ENCODE data around the gene ERC2. TPM values are rescaled to one million over a fixed set of nuclear protein-coding genes. Genes with fewer than 3 reads are reported as not detected.

The ERC2 gene
- total RNA-seq, 1 donor from 2014 or later, result not detected

- H3K36me3 Mint-ChIP-seq (ENCODE audit: low read depth), result no peaks in the 10 kb centered on the region
- H3K4me1 Mint-ChIP-seq, result no peaks in the 10 kb centered on the region
- no peaks in the 10 kb centered on the region for H3K27me3 Mint-ChIP-seq
- no peaks in the 10 kb centered on the region for H3K9me3 Mint-ChIP-seq
- no peak for DNase-seq
- H3K27ac Mint-ChIP-seq, result no peak overlapping the region
- intact Hi-C loops (cut with micrococcal nuclease), result no loop called here
- H3K4me3 Mint-ChIP-seq, result no peak overlapping the region
Measured at GRCh38 chr3:55725681-55726500, 742.4 kb downstream of the ERC2 start.

- no peak overlapping the region for H3K27ac Mint-ChIP-seq
- intact Hi-C loops (cut with micrococcal nuclease), result no loop called here
Measured at GRCh38 chr3:55724821-55725220, 743.4 kb downstream of the ERC2 start.

GRCh38 chr3:55724407-55724784, 743.9 kb downstream of the ERC2 start:
- Mint-ChIP-seq H3K4me3 (no peak overlapping the region), H3K4me1 (no peaks in the 10 kb centered on the region), H3K27ac (no peak overlapping the region), H3K36me3 (ENCODE audit: low read depth) (no peaks in the 10 kb centered on the region), H3K27me3 (no peaks in the 10 kb centered on the region), H3K9me3 (no peaks in the 10 kb centered on the region)
- no peak for DNase-seq
- intact Hi-C loops (cut with micrococcal nuclease), result no loop called here

More at GRCh38 chr3:55724821-55725220, 743.4 kb downstream of the ERC2 start:
- no peak overlapping the region for H3K4me3 Mint-ChIP-seq
- DNase-seq, result no peak
- no peaks in the 10 kb centered on the region for H3K9me3 Mint-ChIP-seq
- H3K4me1 Mint-ChIP-seq, result no peaks in the 10 kb centered on the region
- H3K27me3 Mint-ChIP-seq, result no peaks in the 10 kb centered on the region
- H3K36me3 Mint-ChIP-seq (ENCODE audit: low read depth), result no peaks in the 10 kb centered on the region

DNA sequence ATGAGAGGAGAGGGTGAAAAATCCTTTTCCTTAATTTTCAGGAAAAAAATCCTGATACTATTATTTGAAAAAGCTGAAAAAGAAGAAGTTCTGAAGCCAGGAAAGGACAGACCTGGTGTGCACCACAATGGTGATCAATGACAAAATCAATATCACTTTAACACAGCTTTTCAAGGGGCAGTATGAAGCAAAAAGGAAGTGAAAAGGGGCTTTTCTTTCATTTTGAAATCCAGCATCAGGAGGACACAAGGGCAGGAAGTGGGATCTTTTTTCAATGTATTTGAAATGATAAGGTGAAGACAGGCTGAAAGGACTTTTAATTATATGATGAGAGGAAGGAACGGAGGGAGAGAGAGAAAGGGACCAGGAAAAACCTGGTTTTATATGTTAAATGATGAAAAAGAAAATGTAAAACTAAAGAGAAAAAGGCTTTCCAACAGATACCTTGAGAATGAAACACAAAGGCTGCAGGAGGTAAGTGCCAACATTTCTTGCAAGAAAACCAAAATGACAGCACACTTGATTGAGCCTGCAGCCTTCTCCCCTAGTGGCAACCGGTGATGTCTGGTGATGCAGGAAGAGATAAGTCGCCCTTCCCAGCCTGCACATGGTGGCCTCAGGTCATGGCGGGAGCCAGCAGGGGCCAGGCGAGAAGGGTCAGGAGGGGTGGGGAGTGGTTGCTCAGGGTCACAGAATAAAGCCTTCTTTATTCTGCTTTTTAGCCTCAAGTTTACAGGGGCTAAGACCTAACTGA, 744.4 kb downstream of the ERC2 start:
- Mint-ChIP-seq H3K4me3 (no peak overlapping the region), H3K27ac (no peak overlapping the region), H3K9me3 (no peaks in the 10 kb centered on the region), H3K36me3 (ENCODE audit: low read depth) (no peaks in the 10 kb centered on the region), H3K27me3 (no peaks in the 10 kb centered on the region), H3K4me1 (no peaks in the 10 kb centered on the region)
- DNase-seq, result no peak
- intact Hi-C loops (cut with micrococcal nuclease), result no loop called here

DNA sequence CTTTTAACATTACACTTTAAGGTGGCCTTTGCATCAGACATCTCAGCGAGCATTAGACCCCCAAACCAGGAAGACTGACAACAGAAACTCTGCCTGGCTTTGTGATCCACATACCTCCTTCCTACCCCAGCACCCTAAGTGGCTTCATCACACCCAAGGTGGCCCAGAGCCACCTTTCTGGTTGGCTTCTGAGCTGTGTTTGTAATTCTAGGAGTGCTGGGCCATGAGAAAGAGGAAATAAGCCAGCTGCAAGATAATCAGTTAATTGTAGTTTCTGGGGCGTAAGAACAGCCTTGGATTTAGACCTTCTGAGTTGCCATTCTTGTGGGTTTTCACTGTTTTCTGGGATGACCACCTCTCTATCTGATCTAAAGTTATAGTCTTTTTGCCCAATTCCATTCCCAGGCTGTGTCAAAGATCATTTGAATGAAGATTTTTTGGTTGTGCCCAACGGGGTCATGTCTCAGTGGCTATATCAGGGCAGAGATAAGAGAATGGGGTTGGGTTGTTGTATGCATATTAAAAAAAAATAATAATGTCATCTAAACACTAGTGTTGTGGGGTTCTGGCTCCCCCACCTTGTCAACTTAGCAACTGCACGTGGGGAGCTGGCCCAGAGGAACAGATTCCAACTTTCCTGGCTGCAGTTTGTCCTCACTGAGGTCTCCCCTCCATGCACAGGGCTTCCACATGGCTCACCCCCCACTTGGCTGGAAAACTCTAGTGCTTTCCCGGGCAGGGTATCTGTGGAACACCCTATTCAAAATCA, 746.4 kb downstream of the ERC2 start:
- no peak overlapping the region for H3K27ac Mint-ChIP-seq
- no peaks in the 10 kb centered on the region for H3K4me1 Mint-ChIP-seq
- H3K9me3 Mint-ChIP-seq, result no peaks in the 10 kb centered on the region
- no peak overlapping the region for H3K4me3 Mint-ChIP-seq
- H3K27me3 Mint-ChIP-seq, result no peaks in the 10 kb centered on the region
- intact Hi-C loops (cut with micrococcal nuclease), result no loop called here
- no peak for DNase-seq
- no peaks in the 10 kb centered on the region for H3K36me3 Mint-ChIP-seq (ENCODE audit: low read depth)

GRCh38 chr3:55720614-55721013, 747.7 kb downstream of the ERC2 start:
- Mint-ChIP-seq H3K4me3 (no peak overlapping the region), H3K9me3 (no peaks in the 10 kb centered on the region), H3K36me3 (ENCODE audit: low read depth) (no peaks in the 10 kb centered on the region), H3K27ac (no peak overlapping the region), H3K27me3 (no peaks in the 10 kb centered on the region), H3K4me1 (no peaks in the 10 kb centered on the region)
- intact Hi-C loops (cut with micrococcal nuclease), result no loop called here
- no peak for DNase-seq

GRCh38 chr3:55719508-55719907, 748.8 kb downstream of the ERC2 start:
- intact Hi-C loops (cut with micrococcal nuclease), result no loop called here
- H3K27me3 Mint-ChIP-seq, result no peaks in the 10 kb centered on the region
- no peak overlapping the region for H3K27ac Mint-ChIP-seq
- no peak for DNase-seq
- H3K4me1 Mint-ChIP-seq, result no peaks in the 10 kb centered on the region
- H3K36me3 Mint-ChIP-seq (ENCODE audit: low read depth), result no peaks in the 10 kb centered on the region
- no peaks in the 10 kb centered on the region for H3K9me3 Mint-ChIP-seq
- H3K4me3 Mint-ChIP-seq, result no peak overlapping the region

GRCh38 chr3:55719006-55719405, 749.3 kb downstream of the ERC2 start:
- Mint-ChIP-seq H3K4me1 (no peaks in the 10 kb centered on the region), H3K27me3 (no peaks in the 10 kb centered on the region), H3K27ac (no peak overlapping the region), H3K9me3 (no peaks in the 10 kb centered on the region), H3K36me3 (ENCODE audit: low read depth) (no peaks in the 10 kb centered on the region), H3K4me3 (no peak overlapping the region)
- intact Hi-C loops (cut with micrococcal nuclease), result no loop called here
- no peak for DNase-seq

- intact Hi-C loops (cut with micrococcal nuclease), result no loop called here
- Mint-ChIP-seq H3K9me3 (no peaks in the 10 kb centered on the region), H3K4me1 (no peaks in the 10 kb centered on the region), H3K4me3 (no peak overlapping the region), H3K27me3 (no peaks in the 10 kb centered on the region), H3K36me3 (ENCODE audit: low read depth) (no peaks in the 10 kb centered on the region), H3K27ac (no peak overlapping the region)
- DNase-seq, result no peak
Measured at GRCh38 chr3:55718521-55718921, 749.7 kb downstream of the ERC2 start.

DNA sequence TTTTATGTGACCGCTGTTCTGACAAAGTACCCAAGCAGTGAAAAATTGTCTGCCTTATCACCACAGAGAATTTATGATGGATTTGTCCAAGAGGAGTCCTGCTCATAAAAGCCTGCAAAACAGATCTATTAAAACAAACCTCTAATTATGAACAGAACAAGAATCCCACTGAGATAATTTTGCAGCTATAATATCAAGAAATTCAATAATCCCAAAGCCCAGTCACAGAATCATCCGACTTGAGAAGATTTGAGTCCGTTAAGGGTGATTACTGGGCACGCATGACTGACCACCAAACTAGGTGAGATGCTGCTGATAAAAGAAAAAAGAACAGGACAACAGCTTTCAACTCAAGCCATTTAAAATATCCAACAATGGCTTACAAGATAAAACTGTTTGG, 750.2 kb downstream of the ERC2 start:
- DNase-seq, result no peak
- Mint-ChIP-seq H3K36me3 (ENCODE audit: low read depth) (no peaks in the 10 kb centered on the region), H3K27ac (no peak overlapping the region), H3K9me3 (no peaks in the 10 kb centered on the region), H3K27me3 (no peaks in the 10 kb centered on the region), H3K4me1 (no peaks in the 10 kb centered on the region), H3K4me3 (no peak overlapping the region)
- intact Hi-C loops (cut with micrococcal nuclease), result no loop called here

DNA sequence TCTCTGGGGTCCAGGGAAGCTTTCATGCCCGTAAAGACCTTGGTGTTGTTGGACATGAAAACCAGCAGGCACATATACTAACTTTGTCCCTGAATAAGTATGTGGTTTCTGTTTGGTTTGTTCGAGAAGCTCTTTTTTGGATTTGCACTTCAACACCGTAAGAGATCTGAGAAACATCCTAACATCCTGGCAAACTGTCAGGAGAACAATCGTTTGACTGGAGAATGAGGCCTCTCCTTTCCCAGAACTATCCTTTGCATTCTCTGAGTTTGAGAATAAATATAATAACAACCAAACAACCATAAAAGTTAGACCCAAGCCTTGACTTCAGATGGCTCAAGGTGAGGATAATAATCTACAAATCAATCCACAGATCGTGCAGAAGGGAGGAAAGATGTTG, 750.8 kb downstream of the ERC2 start:
- H3K9me3 Mint-ChIP-seq, result no peaks in the 10 kb centered on the region
- H3K4me1 Mint-ChIP-seq, result no peaks in the 10 kb centered on the region
- H3K27ac Mint-ChIP-seq, result no peak overlapping the region
- no peaks in the 10 kb centered on the region for H3K27me3 Mint-ChIP-seq
- no peak overlapping the region for H3K4me3 Mint-ChIP-seq
- intact Hi-C loops (cut with micrococcal nuclease), result no loop called here
- no peak for DNase-seq
- H3K36me3 Mint-ChIP-seq (ENCODE audit: low read depth), result no peaks in the 10 kb centered on the region

GRCh38 chr3:55716611-55717225, 751.5 kb downstream of the ERC2 start:
- DNase-seq, result no peak
- Mint-ChIP-seq H3K36me3 (ENCODE audit: low read depth) (no peaks in the 10 kb centered on the region), H3K27me3 (no peaks in the 10 kb centered on the region), H3K4me3 (no peak overlapping the region), H3K4me1 (no peaks in the 10 kb centered on the region), H3K27ac (no peak overlapping the region), H3K9me3 (no peaks in the 10 kb centered on the region)
- intact Hi-C loops (cut with micrococcal nuclease), result no loop called here

GRCh38 chr3:55716044-55716443, 752.2 kb downstream of the ERC2 start:
- H3K27ac Mint-ChIP-seq, result no peak overlapping the region
- H3K27me3 Mint-ChIP-seq, result no peaks in the 10 kb centered on the region
- H3K9me3 Mint-ChIP-seq, result no peaks in the 10 kb centered on the region
- H3K4me1 Mint-ChIP-seq, result no peaks in the 10 kb centered on the region
- intact Hi-C loops (cut with micrococcal nuclease), result no loop called here
- no peak overlapping the region for H3K4me3 Mint-ChIP-seq
- DNase-seq, result no peak
- no peaks in the 10 kb centered on the region for H3K36me3 Mint-ChIP-seq (ENCODE audit: low read depth)

DNA sequence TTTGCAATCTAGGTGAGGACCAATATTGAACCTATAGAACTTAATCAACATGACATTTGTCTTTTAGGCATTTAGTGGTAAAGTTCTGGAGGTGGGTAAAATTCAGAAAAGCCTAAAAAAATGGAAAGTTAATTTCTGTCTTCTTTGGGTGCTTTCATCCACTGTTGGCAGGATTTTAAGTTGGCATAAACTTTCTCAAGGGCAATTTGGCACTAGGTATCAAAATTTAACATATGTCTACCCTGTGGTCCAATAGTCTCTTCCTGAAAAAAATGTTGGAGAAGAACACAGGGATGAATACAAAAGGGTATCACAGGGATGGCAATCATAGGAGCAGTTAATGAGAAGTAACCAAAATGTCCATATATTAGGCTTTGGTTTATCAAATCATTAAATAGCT, 754.2 kb downstream of the ERC2 start:
- intact Hi-C loops (cut with micrococcal nuclease), result no loop called here
- Mint-ChIP-seq H3K4me1 (no peaks in the 10 kb centered on the region), H3K36me3 (ENCODE audit: low read depth) (no peaks in the 10 kb centered on the region), H3K9me3 (no peaks in the 10 kb centered on the region), H3K4me3 (no peak overlapping the region), H3K27me3 (no peaks in the 10 kb centered on the region), H3K27ac (no peak overlapping the region)
- no peak for DNase-seq
